SU-DHL-6 (cell line): ENCODE measurements around the gene ZBTB7B.

Experiments
- EZH2phosphoT487 ChIP-seq: fragments of 200-600 bp; sonication (generic), shearing (Covaris generic); conservative IDR thresholded peaks from 2 replicates; pipeline ENCODE4 v1.6.1; 2018; ENCODE audit warnings: mild to moderate bottlenecking, antibody characterized with exemption, low read length, moderate library complexity, mixed read lengths
- TF ChIP-seq, protein P1 (sequence below): fragments of 200-600 bp; sonication (generic); IDR thresholded peaks from one replicate; pipeline ENCODE4 v1.5.1; 2017; ENCODE audit warnings: antibody characterized with exemption, mild to moderate bottlenecking, low read length, moderate library complexity; ENCODE audit not compliant: insufficient read depth, poor library complexity, severe bottlenecking

DNA sequence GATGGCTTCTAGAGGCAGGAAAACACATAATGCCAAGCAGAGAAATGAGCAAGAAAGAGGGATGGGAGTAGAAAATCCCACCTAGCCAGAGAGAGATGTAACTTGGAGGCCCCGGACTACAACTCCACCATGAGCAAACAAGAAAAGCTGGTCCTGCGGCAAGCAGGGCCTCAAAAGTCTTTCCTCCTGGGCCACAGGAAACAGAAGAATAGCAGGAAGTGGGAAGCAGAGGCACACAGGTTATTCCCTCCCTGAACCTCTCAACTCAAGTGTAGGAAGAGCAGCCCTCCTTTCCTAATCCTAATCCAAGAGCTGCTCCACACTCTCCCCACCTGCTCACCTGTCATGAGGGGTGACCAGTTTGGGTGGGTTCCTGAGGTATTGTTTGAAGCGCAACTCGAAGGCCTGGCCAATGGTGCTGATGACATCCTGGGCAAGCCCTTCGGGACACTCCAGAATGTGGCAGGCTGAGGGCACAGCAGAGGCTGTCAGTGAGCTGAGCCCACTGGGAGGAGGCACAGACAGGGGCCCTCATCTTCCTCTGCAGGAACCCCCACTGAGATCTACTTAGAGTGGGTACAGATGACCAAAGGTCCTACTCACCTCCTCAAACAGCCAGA lies 35.2 kb upstream of the ZBTB7B start:
- TF ChIP-seq, protein P1, sequence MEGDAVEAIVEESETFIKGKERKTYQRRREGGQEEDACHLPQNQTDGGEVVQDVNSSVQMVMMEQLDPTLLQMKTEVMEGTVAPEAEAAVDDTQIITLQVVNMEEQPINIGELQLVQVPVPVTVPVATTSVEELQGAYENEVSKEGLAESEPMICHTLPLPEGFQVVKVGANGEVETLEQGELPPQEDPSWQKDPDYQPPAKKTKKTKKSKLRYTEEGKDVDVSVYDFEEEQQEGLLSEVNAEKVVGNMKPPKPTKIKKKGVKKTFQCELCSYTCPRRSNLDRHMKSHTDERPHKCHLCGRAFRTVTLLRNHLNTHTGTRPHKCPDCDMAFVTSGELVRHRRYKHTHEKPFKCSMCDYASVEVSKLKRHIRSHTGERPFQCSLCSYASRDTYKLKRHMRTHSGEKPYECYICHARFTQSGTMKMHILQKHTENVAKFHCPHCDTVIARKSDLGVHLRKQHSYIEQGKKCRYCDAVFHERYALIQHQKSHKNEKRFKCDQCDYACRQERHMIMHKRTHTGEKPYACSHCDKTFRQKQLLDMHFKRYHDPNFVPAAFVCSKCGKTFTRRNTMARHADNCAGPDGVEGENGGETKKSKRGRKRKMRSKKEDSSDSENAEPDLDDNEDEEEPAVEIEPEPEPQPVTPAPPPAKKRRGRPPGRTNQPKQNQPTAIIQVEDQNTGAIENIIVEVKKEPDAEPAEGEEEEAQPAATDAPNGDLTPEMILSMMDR: no peak
- no peak for TF ChIP-seq EZH2phosphoT487
